ENCODE results near the gene FGF12. TPM values are rescaled to one million over a fixed set of nuclear protein-coding genes. Genes with fewer than 3 reads are reported as not detected.

The FGF12 gene
- total RNA-seq, 1 donor from 2014 or later, result 7.0 TPM

- no peaks in the 10 kb centered on the region for H3K79me2 ChIP-seq (ENCODE audit: low read depth)
- H3K27ac Mint-ChIP-seq, result no peak overlapping the region
- H3K4me3 ChIP-seq, result no peak overlapping the region
- H2AFZ ChIP-seq (replicated peaks), result no peak overlapping the region
- H4K20me1 ChIP-seq (ENCODE audit: low read depth), result no peaks in the 10 kb centered on the region
- H3K4me3 Mint-ChIP-seq, result no peak overlapping the region
- no peaks in the 10 kb centered on the region for H3K4me1 Mint-ChIP-seq
- no peaks in the 10 kb centered on the region for H3K36me3 ChIP-seq
- no peak for DNase-seq (ENCODE audit: low spot score)
- H3K9me3 Mint-ChIP-seq, result no peaks in the 10 kb centered on the region
- H3K36me3 Mint-ChIP-seq, result no peaks in the 10 kb centered on the region
- no peak overlapping the region for H3K27ac ChIP-seq
- no peak overlapping the region for H3K4me2 ChIP-seq
- TF ChIP-seq EZH2 (IDR thresholded peaks at IDR 0.05) (no peak), EZH2phosphoT487 (IDR thresholded peaks at IDR 0.05) (no peak), CTCF (IDR thresholded peaks at IDR 0.05) (no peak)
- H3K9ac ChIP-seq, result no peak overlapping the region
- no peaks in the 10 kb centered on the region for H3K27me3 Mint-ChIP-seq (ENCODE audit: insufficient read depth, low read depth)
- H3K4me1 ChIP-seq, result no peaks in the 10 kb centered on the region
- no peaks in the 10 kb centered on the region for H3K9me3 ChIP-seq (ENCODE audit: low read depth)
- no peaks in the 10 kb centered on the region for H3F3A ChIP-seq (ENCODE audit: low read depth)
- no peaks in the 10 kb centered on the region for H3K27me3 ChIP-seq
These were observed 90.6 kb downstream of the FGF12 start for GRCh38 chr3:192636517-192637444.

GRCh38 chr3:192629429-192629828 is 97.9 kb downstream of the FGF12 start:
- H3K4me3 Mint-ChIP-seq, result no peak overlapping the region
- no peaks in the 10 kb centered on the region for H3K4me1 ChIP-seq
- no peak overlapping the region for H3K4me2 ChIP-seq
- H3K36me3 ChIP-seq, result no peaks in the 10 kb centered on the region
- no peaks in the 10 kb centered on the region for H3K79me2 ChIP-seq (ENCODE audit: low read depth)
- H3K9me3 Mint-ChIP-seq, result no peaks in the 10 kb centered on the region
- H3K9ac ChIP-seq, result no peak overlapping the region
- no peaks in the 10 kb centered on the region for H3K36me3 Mint-ChIP-seq
- no peak overlapping the region for H3K4me3 ChIP-seq
- no peak for DNase-seq (ENCODE audit: low spot score)
- no peak overlapping the region for H3K27ac Mint-ChIP-seq
- H3K27me3 ChIP-seq, result no peaks in the 10 kb centered on the region
- H3K27ac ChIP-seq, result no peak overlapping the region
- no peak for TF ChIP-seq EZH2 (IDR thresholded peaks at IDR 0.05)
- no peak for TF ChIP-seq EZH2phosphoT487 (IDR thresholded peaks at IDR 0.05)
- TF ChIP-seq CTCF (IDR thresholded peaks at IDR 0.05), result no peak
- no peaks in the 10 kb centered on the region for H4K20me1 ChIP-seq (ENCODE audit: low read depth)
- H3K4me1 Mint-ChIP-seq, result no peaks in the 10 kb centered on the region
- H2AFZ ChIP-seq (replicated peaks), result no peak overlapping the region
- no peaks in the 10 kb centered on the region for H3K27me3 Mint-ChIP-seq (ENCODE audit: insufficient read depth, low read depth)
- H3K9me3 ChIP-seq (ENCODE audit: low read depth), result no peaks in the 10 kb centered on the region
- H3F3A ChIP-seq (ENCODE audit: low read depth), result no peaks in the 10 kb centered on the region

- Mint-ChIP-seq H3K27ac (no peak overlapping the region), H3K9me3 (no peaks in the 10 kb centered on the region), H3K4me1 (peaks cover 2% of the 10 kb centered on the region), H3K27me3 (ENCODE audit: insufficient read depth, low read depth) (no peaks in the 10 kb centered on the region), H3K4me3 (no peak overlapping the region), H3K36me3 (no peaks in the 10 kb centered on the region)
- H3K36me3 ChIP-seq, result no peaks in the 10 kb centered on the region
- H3K4me1 ChIP-seq, result no peaks in the 10 kb centered on the region
- H3K4me2 ChIP-seq, result no peak overlapping the region
- no peaks in the 10 kb centered on the region for H3K27me3 ChIP-seq
- H3K4me3 ChIP-seq, result no peak overlapping the region
- H3K27ac ChIP-seq, result no peak overlapping the region
- no peak for DNase-seq (ENCODE audit: low spot score)
- no peak overlapping the region for H2AFZ ChIP-seq (replicated peaks)
- H3K79me2 ChIP-seq (ENCODE audit: low read depth), result no peaks in the 10 kb centered on the region
- no peak overlapping the region for H3K9ac ChIP-seq
- no peaks in the 10 kb centered on the region for H3K9me3 ChIP-seq (ENCODE audit: low read depth)
- no peaks in the 10 kb centered on the region for H3F3A ChIP-seq (ENCODE audit: low read depth)
- TF ChIP-seq EZH2 (IDR thresholded peaks at IDR 0.05) (no peak), EZH2phosphoT487 (IDR thresholded peaks at IDR 0.05) (no peak), CTCF (IDR thresholded peaks at IDR 0.05) (no peak)
- no peaks in the 10 kb centered on the region for H4K20me1 ChIP-seq (ENCODE audit: low read depth)
These were observed 105.4 kb downstream of the FGF12 start for GRCh38 chr3:192621909-192622308.
